VCaP (cell line): ENCODE results near the gene UST.
A peak's percentile ranks its signal among the peaks of the same experiment; 100 is the strongest.

ENCODE experiments used
- H3K27ac ChIP-seq: fragments of 450-650 bp; 2 replicates; pipeline ENCODE4 v1.5.1; 2017
- CTCF ChIP-seq: fragments of 450-650 bp; conservative IDR thresholded peaks from 2 replicates; pipeline ENCODE4 v1.5.1; 2017; ENCODE audit warnings: mild to moderate bottlenecking, moderate library complexity

Gene UST

DNA sequence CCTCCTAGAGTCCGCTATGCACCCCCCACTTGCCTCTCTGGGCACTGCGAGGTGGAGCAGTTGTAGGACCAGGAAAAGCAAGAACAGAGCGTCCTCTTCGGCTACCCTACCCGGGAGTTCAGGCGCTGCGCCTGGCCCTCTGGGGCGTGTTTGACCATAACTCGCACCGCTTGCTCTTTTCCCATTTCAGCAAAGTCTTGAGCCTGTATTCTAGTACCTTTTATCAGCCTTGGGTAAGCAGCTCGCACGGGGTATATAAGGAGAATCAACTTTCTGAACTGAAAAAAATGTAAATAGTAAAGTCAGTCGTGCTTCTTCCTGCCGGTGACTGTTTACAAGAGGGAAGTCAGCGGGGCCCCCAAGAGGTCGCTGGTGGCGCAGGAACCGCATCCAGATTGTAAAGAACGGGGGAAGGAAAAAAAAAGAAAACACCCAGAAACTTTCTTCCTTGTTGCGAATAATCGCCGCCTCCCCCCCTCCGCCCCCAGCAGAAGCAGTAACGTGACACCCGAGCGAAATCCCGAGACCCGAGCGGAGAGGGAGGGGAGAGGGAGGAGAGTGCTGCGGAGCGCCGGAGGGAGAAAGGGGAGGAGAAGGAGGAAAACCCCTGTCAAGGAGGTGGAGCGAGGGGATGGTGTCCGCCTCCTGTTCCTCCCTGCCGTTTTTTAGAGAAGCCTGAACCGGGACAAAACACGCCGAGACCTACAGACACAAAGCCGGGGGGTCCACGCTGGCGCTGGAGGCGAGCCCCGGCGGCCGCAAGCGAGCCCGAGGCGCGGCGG is at the start of gene UST:
TSS of gene UST (plus strand) at position 668 of the 782 bp plus-strand sequence. CDS start 401 bp downstream, outside the sequence.
- H3K27ac ChIP-seq: peak within 1 kb of the TSS; percentile 52
- peak; percentile 61 for TF ChIP-seq CTCF

DNA sequence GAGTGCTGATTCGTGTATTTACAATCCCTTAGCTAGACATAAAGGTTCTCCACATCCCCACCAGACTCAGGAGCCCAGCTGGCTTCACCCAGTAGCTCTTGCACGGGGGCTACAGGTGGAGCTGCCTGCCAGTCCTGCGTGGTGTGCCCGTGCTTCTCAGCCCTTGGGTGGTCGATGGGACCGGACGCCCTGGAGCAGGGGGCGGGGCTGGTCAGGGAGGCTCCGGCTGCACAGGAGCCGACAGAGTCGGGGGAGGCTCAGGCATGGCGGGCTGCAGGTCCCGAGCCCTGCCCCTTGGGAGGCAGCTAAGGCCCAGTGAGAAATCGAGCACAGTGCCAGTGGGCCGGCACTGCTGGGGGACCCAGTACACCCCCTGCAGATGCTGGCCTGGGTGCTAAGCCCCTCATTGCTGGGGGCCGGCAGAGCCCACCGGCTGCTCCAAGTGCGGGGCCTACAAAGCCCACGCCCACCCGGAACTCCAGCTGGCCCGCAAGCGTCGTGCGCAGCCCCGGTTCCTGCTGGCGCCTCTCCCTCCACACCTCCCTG is 48.9 kb upstream of the UST start:
- H3K27ac ChIP-seq: no peak overlapping the region
- TF ChIP-seq CTCF: no peak

DNA sequence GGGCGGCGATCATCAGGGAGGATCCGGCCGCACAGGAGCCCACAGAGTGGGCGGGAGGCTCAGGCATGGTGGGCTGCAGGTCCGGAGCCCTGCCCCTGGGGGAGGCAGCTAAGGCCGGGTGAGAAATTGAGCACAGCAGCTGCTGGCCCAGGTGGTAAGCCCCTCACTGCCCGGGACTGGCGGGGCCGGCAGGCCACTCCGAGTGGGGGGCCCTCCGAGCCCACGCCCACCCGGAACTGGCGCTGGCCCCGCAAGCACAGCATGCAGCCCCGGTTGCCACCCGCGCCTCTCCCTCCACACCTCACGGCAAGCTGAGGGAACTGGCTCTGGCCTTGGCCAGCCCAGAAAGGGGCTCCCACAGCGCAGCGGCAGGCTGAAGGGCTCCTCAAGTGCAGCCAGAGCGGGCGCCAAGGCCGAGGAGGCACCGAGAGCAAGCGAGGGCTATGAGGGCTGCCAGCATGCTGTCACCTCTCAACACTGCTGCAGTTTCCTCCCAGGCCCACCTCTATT is 48.1 kb upstream of the UST start:
- TF ChIP-seq CTCF: no peak
- no peak overlapping the region for H3K27ac ChIP-seq

DNA sequence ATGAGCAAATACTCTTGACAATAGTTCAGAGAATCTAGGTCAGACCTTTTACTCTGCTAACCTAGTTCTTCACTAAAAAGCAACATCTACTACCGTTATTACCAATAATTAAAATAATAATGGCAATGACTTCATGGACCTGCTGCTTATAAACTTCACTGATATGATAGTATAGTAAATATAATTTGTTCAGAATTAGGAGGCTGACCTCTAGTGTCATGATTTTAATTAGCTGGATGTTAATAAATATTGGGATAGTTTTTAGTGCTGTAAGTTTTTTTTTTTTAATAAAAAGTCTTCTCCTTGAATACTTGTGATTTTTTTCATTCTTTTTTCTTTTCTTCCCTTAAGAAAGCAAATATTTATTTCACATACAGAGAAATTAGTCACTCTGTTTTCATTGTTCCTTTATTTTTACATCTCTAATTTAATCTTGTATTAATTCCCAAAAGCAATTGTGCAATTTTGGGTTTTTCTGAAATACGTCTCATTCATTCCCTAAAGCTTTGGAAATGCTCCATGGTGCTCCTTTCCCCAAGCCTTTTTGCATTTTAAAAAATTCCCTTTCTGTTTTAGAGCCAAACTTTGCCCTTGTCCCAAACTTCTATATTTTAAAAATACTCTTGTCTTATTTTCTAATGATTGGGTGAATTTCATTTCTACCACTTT is 46.6 kb upstream of the UST start:
- no peak for TF ChIP-seq CTCF
- H3K27ac ChIP-seq: 0 out of 2 replicates have a peak overlapping the region, but pooled peaks have one; percentile 7

- 0 out of 2 replicates have a peak overlapping the region, but pooled peaks have one; percentile 7 for H3K27ac ChIP-seq
- no peak for TF ChIP-seq CTCF
Measured at GRCh38 chr6:148700741-148701311, 46.0 kb upstream of the UST start.

DNA sequence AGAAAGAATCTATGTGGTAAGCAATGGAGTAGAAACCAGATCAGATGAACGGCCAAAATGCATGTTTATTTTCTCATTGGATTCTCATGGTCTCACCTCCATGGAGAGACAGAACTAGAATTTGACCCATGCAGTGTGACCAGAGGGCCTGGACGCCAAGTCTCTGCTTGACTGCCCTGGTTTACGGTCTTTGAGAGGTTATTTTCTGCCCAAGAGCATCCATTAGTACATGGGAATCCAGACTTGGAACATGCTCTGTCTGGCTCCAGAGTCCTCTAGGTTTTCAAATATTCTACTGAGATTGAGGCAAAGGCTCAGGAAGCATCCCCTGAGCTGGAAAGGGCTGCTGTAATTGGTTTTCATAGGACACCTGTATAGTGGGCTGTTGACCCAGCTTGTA is 45.5 kb upstream of the UST start:
- no peak overlapping the region for H3K27ac ChIP-seq
- no peak for TF ChIP-seq CTCF

- H3K27ac ChIP-seq: no peak overlapping the region
- TF ChIP-seq CTCF: no peak
Measured at GRCh38 chr6:148703900-148704299, 42.9 kb upstream of the UST start.
